ENCODE data around the gene EMP2. TPM values are rescaled to one million over a fixed set of nuclear protein-coding genes. Genes with fewer than 3 reads are reported as not detected.

Gene EMP2
- polyA plus RNA-seq, 2 of the 4 experiments (the other 2 are of a cell fraction): 14.2 to 21.4 TPM

- CTCF ChIA-PET: interaction anchor here (0.6 to 2.3 kb wide), 15 partner anchors 11 to 338 kb away, joined by 3 to 15 read pairs (median 3); no protein-coding TSS in a partner anchor
- TF ChIP-seq, protein P1, sequence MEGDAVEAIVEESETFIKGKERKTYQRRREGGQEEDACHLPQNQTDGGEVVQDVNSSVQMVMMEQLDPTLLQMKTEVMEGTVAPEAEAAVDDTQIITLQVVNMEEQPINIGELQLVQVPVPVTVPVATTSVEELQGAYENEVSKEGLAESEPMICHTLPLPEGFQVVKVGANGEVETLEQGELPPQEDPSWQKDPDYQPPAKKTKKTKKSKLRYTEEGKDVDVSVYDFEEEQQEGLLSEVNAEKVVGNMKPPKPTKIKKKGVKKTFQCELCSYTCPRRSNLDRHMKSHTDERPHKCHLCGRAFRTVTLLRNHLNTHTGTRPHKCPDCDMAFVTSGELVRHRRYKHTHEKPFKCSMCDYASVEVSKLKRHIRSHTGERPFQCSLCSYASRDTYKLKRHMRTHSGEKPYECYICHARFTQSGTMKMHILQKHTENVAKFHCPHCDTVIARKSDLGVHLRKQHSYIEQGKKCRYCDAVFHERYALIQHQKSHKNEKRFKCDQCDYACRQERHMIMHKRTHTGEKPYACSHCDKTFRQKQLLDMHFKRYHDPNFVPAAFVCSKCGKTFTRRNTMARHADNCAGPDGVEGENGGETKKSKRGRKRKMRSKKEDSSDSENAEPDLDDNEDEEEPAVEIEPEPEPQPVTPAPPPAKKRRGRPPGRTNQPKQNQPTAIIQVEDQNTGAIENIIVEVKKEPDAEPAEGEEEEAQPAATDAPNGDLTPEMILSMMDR (IDR thresholded peaks at IDR 0.05): no peak
- TF ChIP-seq EHMT2 (IDR thresholded peaks at IDR 0.05; ENCODE audit: low read depth): no peak
- no peak for TF ChIP-seq ATOH8 (CRISPR knock-in tag; IDR thresholded peaks at IDR 0.05; ENCODE audit: low read depth)
- TF ChIP-seq ZC3H11A (IDR thresholded peaks at IDR 0.05): no peak
- TF ChIP-seq RAD21 (conservative IDR thresholded peaks at IDR 0.05 in 1 of 2, IDR thresholded peaks at IDR 0.05 in 1 of 2): no peak
- Histone ChIP-seq H3K4me2 (peak overlapping the region; percentile 88), H3K9me3 (no peaks in the 10 kb centered on the region), H3K4me1 (0 out of 3 replicates have a peak, but pooled peaks cover 8% of the 10 kb centered on the region), H3K4me3 (peak overlapping the region; percentile 89), H3K27ac (peak overlapping the region; percentile 89 to 95)
- POLR2A ChIA-PET: no interaction called here
- 41% methylated on average over 7 of the region's 7 CpGs for WGBS (ENCODE audit: missing lambda C conversion rate)
- FAIRE-seq (no peak), ATAC-seq (no peak; a peak in 1 of 6 replicates), DNase-seq (ENCODE audit: low read depth in 1 of 2, low spot score in 1 of 2) (no peak)
These were observed 467 bp upstream of the EMP2 start for GRCh38 chr16:10580883-10581247.

DNA sequence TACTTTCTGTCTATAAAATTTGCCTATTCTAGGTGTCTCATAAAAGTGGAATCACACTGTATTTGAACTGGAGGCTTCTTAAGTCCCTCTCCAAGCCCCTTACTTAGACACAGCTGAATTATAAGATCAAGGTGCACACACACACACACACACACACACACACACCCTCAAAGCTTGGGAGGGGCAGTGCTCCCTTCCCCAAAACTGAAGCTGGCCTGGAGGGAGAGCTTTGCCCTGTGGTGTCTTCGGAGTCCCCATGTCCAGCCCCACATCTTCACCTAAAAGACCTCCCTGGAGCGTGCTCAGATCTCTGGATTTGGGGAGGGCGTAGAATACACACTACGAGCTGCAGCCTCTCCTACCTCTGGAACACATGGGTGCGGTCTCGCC is 828 bp downstream of the EMP2 start:
- ChIA-PET POLR2A (no interaction called here), CTCF (interaction anchor here (0.6 to 2.3 kb wide), 16 partner anchors 9 to 339 kb away, joined by 3 to 15 read pairs (median 4); no protein-coding TSS in a partner anchor)
- no CpG with 5 or more reads among the region's 6 CpGs for WGBS (ENCODE audit: missing lambda C conversion rate)
- Histone ChIP-seq H3K9me3 (no peaks in the 10 kb centered on the region), H3K4me1 (0 out of 3 replicates have a peak, but pooled peaks cover 8% of the 10 kb centered on the region), H3K27ac (peak overlapping the region; percentile 89 to 95), H3K4me2 (peak overlapping the region; percentile 88), H3K4me3 (peak overlapping the region; percentile 89)
- FAIRE-seq (no peak), DNase-seq (ENCODE audit: low read depth in 1 of 2, low spot score in 1 of 2) (no peak), ATAC-seq (peak in 1 of 2 experiments; percentile 23; a peak in 3 of 6 replicates)
- no peak for TF ChIP-seq ZNF302 (CRISPR knock-in tag; IDR thresholded peaks at IDR 0.05)
- TF ChIP-seq SREBF2 (IDR thresholded peaks at IDR 0.05): no peak
- no peak for TF ChIP-seq TP53 (CRISPR knock-in tag; IDR thresholded peaks at IDR 0.05)
- TF ChIP-seq HOXA7 (CRISPR knock-in tag; IDR thresholded peaks at IDR 0.05): no peak
- TF ChIP-seq, protein P1 (IDR thresholded peaks at IDR 0.05): no peak
- TF ChIP-seq CHD2 (IDR thresholded peaks at IDR 0.05; ENCODE audit: low read length, partially characterized antibody): no peak
- TF ChIP-seq ATOH8 (CRISPR knock-in tag; IDR thresholded peaks at IDR 0.05; ENCODE audit: low read depth): no peak
- TF ChIP-seq JUNB (IDR thresholded peaks at IDR 0.05): no peak

DNA sequence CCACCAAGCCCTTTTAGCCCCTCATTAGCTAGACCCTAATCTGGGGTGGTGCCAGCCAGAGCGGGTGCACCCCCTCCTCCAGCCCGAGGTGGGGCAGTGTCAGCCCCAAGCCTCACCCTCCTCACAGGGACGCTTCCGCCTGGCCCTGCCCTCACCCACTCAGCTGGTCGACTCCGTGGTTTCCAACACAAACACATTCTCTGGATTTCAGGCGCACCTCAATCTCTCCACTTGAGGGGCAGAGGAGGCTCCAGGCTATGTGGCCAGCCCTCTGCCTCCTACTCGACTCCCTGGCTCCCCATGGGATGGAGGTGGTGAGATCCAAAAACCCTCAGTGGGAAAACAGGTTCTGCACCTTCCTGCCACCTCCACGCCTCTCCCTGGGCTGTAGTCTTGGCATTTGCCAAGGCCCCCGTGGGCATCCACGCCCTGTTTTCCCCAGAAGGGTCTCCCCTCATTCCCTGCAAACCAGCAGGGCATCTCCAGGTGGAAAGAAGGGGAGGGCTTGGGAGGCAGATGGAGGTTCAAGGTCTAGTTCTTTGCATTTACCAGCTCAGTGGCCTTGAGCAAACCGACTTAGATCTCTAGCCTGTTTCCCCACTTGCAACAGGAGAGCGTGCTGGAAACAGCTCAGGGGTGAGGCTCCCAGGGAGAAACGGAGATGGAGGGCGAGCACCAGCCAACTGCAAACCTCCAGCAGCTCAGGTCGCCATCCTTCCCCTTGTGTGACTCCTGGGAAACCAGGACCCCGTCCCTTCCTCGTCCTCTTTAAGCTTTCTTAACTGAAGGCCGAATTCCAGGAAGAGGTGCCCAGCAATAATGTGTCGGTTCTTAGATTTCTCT is 1.7 kb downstream of the EMP2 start:
- POLR2A ChIA-PET: no interaction called here
- Histone ChIP-seq H3K27ac (no peak overlapping the region), H3K9me3 (no peaks in the 10 kb centered on the region), H3K4me2 (peak overlapping the region; percentile 88; the same call in 1 of the 3 replicates), H3K4me1 (0 out of 3 replicates have a peak, but pooled peaks cover 8% of the 10 kb centered on the region), H3K4me3 (no peak overlapping the region)
- FAIRE-seq (no peak), DNase-seq (ENCODE audit: low read depth in 1 of 2, low spot score in 1 of 2) (no peak), ATAC-seq (no peak)
- TF ChIP-seq POLR2AphosphoS2 (conservative IDR thresholded peaks at IDR 0.05; ENCODE audit: low read length) (no peak), MAZ (IDR thresholded peaks at IDR 0.05; ENCODE audit: borderline replicate concordance, low read depth, low read length) (no peak), MYC (IDR thresholded peaks at IDR 0.05; ENCODE audit: borderline replicate concordance, low read length) (no peak), MAX (IDR thresholded peaks at IDR 0.05) (no peak), KDM5A (IDR thresholded peaks at IDR 0.05) (no peak)
- WGBS (ENCODE audit: missing lambda C conversion rate): 87% methylated on average over 18 of the region's 20 CpGs
- CTCF ChIA-PET: interaction anchor here (1.1 to 2.3 kb wide), 9 partner anchors 9 to 340 kb away, joined by 4 to 15 read pairs (median 6); no protein-coding TSS in a partner anchor

Data from A549 (cell line).